Measurements from ENCODE around the gene PTPRG. TPM values are rescaled to one million over a fixed set of nuclear protein-coding genes. Genes with fewer than 3 reads are reported as not detected.
A peak's percentile ranks its signal among the peaks of the same experiment; 100 is the strongest.

PTPRG gene
- total and polyA plus RNA-seq, 2 experiments from 2014 or later, result 15.2 to 45.7 TPM

DNA sequence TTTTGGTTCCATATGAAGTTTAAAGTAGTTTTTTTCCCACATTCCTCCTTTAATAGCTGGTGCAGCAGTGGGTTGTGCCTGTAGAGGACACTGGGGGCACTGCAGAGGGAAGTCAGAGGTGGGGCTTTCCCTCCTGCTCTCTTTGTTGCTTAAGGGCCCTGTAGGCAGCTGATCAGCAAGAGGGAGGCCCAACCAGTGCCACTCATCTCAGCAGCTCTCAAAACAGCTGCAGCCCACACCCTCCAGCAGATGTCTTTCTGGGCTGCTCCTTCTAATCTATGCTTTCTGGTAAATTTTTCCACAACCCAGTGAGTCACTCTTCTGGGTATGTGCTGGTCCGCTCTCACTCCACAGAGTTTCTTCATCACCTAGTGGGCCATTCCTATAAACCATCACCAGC is 548.2 kb downstream of the PTPRG start:
- TF ChIP-seq, protein P1, sequence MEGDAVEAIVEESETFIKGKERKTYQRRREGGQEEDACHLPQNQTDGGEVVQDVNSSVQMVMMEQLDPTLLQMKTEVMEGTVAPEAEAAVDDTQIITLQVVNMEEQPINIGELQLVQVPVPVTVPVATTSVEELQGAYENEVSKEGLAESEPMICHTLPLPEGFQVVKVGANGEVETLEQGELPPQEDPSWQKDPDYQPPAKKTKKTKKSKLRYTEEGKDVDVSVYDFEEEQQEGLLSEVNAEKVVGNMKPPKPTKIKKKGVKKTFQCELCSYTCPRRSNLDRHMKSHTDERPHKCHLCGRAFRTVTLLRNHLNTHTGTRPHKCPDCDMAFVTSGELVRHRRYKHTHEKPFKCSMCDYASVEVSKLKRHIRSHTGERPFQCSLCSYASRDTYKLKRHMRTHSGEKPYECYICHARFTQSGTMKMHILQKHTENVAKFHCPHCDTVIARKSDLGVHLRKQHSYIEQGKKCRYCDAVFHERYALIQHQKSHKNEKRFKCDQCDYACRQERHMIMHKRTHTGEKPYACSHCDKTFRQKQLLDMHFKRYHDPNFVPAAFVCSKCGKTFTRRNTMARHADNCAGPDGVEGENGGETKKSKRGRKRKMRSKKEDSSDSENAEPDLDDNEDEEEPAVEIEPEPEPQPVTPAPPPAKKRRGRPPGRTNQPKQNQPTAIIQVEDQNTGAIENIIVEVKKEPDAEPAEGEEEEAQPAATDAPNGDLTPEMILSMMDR (IDR thresholded peaks at IDR 0.05; ENCODE audit: low read depth, low read length), result peak; percentile 58
- no peak overlapping the region for H3K27ac ChIP-seq
- H3K36me3 ChIP-seq, result no peaks in the 10 kb centered on the region
- DNase-seq (ENCODE audit: low read depth in 1 of 2, low spot score in 1 of 2), result peak in 1 of 2 donors; percentile 98
- no peak overlapping the region for H3K4me3 ChIP-seq
- H3K4me1 ChIP-seq (ENCODE audit: low read depth), result no peaks in the 10 kb centered on the region
- H3K9me3 ChIP-seq (ENCODE audit: low read depth), result no peaks in the 10 kb centered on the region
- no peaks in the 10 kb centered on the region for H3K27me3 ChIP-seq

DNA sequence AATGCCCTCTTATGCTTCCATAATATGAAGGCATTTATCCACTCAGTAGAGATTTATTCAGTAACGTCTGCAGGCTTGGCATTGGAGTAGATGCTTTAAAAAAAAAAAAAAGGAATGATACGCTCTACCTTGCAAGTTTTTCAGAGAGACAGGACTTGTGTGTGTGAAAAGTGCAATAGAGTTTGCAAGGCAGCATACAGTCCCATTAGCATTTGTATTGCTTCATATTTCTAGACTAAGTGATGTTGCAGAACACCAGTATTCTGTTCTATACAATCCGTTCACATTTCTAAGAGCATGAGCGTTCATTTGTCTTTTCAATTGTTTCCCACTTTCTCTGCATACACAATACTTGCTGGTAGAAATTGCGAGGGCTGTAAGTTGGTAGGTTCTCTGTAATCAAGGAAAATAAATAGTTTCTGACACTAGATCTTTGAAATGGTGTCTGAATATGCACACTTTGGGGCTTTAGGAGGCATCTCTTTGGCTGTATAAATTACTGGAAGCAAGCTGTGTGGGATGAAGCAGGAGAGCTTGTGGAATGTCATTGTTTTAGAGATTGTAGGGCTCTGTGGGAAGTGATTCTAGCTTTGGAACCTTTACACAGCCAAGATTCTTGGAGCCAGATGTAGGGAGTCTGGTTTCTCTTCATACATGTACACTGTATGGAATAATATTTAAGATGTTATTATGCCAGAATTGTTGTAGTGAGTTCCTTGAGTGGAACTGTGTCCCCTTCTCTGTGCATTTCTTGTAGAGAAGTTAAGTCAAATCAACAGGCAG is 549.3 kb downstream of the PTPRG start:
- no peaks in the 10 kb centered on the region for H3K36me3 ChIP-seq
- no peaks in the 10 kb centered on the region for H3K4me1 ChIP-seq (ENCODE audit: low read depth)
- H3K4me3 ChIP-seq, result no peak overlapping the region
- DNase-seq (ENCODE audit: low read depth in 1 of 2, low spot score in 1 of 2), result peak in 1 of 2 donors; percentile 69
- no peak overlapping the region for H3K27ac ChIP-seq
- no peaks in the 10 kb centered on the region for H3K9me3 ChIP-seq (ENCODE audit: low read depth)
- TF ChIP-seq, protein P1 (IDR thresholded peaks at IDR 0.05; ENCODE audit: low read depth, low read length), result no peak
- no peaks in the 10 kb centered on the region for H3K27me3 ChIP-seq

DNA sequence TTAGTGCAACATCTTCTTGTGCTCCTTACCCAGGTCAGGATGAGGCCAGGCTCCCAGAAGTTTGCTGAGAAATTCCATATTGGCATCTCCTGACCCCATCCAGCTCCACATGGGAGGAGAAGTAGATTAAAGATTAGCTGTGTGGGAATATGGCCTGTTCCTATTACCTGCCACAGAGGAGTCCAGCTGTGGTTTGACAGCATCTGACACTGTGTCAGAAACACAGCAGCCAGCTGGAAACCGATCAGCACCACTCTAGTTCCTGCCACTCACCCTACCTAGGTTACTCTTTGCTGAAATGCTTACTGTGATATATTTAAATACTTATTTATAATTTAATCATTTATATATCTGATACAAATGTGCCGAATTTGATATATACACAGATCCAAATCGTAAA is 551.7 kb downstream of the PTPRG start:
- TF ChIP-seq, protein P1 (IDR thresholded peaks at IDR 0.05; ENCODE audit: low read depth, low read length), result no peak
- DNase-seq (ENCODE audit: low read depth in 1 of 2, low spot score in 1 of 2), result no peak
- Histone ChIP-seq H3K36me3 (no peaks in the 10 kb centered on the region), H3K4me1 (ENCODE audit: low read depth) (no peaks in the 10 kb centered on the region), H3K27me3 (no peaks in the 10 kb centered on the region), H3K9me3 (ENCODE audit: low read depth) (no peaks in the 10 kb centered on the region), H3K4me3 (no peak overlapping the region), H3K27ac (no peak overlapping the region)

DNA sequence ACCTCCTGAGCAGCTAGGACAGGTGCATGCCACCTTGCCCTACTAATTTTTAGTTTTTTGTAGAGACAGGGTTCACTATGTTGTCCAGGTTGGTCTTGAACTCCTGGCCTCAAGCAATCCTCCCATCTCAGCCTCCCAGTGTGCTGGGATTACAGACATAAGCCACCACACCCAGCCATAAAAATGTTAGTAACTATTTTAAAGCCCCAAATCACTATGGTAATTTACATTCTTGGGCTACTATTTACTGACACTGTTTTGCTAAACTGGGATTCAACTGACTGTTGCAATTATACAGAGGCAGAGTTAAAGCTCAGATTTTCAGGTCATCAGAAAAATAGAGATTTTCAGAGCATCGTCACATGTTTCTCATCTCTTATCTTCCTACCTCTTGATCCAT is 553.4 kb downstream of the PTPRG start:
- Histone ChIP-seq H3K4me3 (no peak overlapping the region), H3K9me3 (ENCODE audit: low read depth) (no peaks in the 10 kb centered on the region), H3K36me3 (no peaks in the 10 kb centered on the region), H3K27ac (no peak overlapping the region), H3K4me1 (ENCODE audit: low read depth) (no peaks in the 10 kb centered on the region), H3K27me3 (no peaks in the 10 kb centered on the region)
- TF ChIP-seq, protein P1 (IDR thresholded peaks at IDR 0.05; ENCODE audit: low read depth, low read length), result no peak
- no peak for DNase-seq (ENCODE audit: low read depth in 1 of 2, low spot score in 1 of 2)

DNA sequence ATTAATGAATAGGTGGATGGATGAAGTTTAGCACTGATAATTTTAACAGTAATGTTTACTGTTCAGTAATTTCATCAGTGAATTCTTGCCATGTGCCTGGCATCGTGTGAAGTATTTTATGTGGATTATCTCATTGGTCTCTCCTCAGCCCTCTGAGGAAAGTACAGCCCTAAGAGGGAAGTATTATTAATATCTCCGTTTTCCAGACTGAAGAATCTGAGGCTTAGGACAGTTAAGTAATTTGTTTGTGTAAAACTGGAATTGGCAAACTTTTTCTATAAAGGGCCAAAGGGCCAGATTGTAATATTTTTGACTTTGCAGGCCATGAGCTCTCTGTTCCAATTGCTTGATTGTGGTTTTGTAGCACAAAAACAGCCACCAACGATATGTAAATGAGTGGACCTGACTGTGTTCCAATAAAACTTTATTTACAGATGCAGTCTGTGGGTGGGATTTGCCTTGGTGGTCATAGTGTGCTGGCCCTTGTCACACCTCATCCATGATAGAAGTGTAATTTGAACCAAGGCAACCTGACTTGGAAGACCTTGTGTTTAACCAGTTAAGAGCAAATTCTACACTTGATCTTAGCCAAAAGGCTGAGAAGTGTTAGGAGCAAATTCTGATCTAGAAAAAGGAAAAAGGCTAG is 556.7 kb downstream of the PTPRG start:
- H3K36me3 ChIP-seq, result no peaks in the 10 kb centered on the region

More for the DNA sequence above, 556.7 kb downstream of the PTPRG start:
- TF ChIP-seq, protein P1 (IDR thresholded peaks at IDR 0.05; ENCODE audit: low read depth, low read length), result no peak
- Histone ChIP-seq H3K4me3 (no peak overlapping the region), H3K27ac (no peak overlapping the region), H3K9me3 (ENCODE audit: low read depth) (no peaks in the 10 kb centered on the region), H3K4me1 (ENCODE audit: low read depth) (no peaks in the 10 kb centered on the region), H3K27me3 (no peaks in the 10 kb centered on the region)
- DNase-seq (ENCODE audit: low read depth in 1 of 2, low spot score in 1 of 2), result no peak
